ENCODE data around the gene NME2. TPM values are rescaled to one million over a fixed set of nuclear protein-coding genes. Genes with fewer than 3 reads are reported as not detected.

The NME2 gene
- total RNA-seq, 1 experiment from 2014 or later, result 734 TPM

- ChIA-PET CTCF (no interaction called here), POLR2A (no interaction called here)
- no peaks in the 10 kb centered on the region for H3K36me3 ChIP-seq (ENCODE audit: control insufficient read depth, insufficient read depth, low read length)
- no peaks in the 10 kb centered on the region for H3K4me1 Mint-ChIP-seq (ENCODE audit: low read depth, unreplicated experiment)
- no TSS peak for BruUV-seq (replicated peaks)
- H3K27ac Mint-ChIP-seq (ENCODE audit: unreplicated experiment), result no peak overlapping the region
- H3K27me3 ChIP-seq (replicated peaks; ENCODE audit: control insufficient read depth, insufficient read depth, low read length), result no peaks in the 10 kb centered on the region
- H3K36me3 Mint-ChIP-seq (ENCODE audit: insufficient read depth, unreplicated experiment), result peaks cover 37% of the 10 kb centered on the region
- H3K4me1 ChIP-seq, result no peaks in the 10 kb centered on the region
- H3K27me3 Mint-ChIP-seq (ENCODE audit: insufficient read depth, unreplicated experiment), result no peaks in the 10 kb centered on the region
- no peak overlapping the region for H3K4me3 ChIP-seq (ENCODE audit: low read depth, low read length)
- H3K4me3 Mint-ChIP-seq (ENCODE audit: unreplicated experiment), result no peak overlapping the region
- intact Hi-C loops (cut with micrococcal nuclease; ENCODE audit: unreplicated experiment), result no loop called here
- DNase-seq, result no peak
- no peaks in the 10 kb centered on the region for H3K9me3 Mint-ChIP-seq (ENCODE audit: unreplicated experiment)
- TF ChIP-seq CTCF (IDR thresholded peaks at IDR 0.05; ENCODE audit: insufficient read depth in 1 of 2, low read depth in 1 of 2, low read length in 1 of 2, severe bottlenecking in 1 of 2, unreplicated experiment in 1 of 2), result no peak
- no peaks in the 10 kb centered on the region for H3K9me3 ChIP-seq
These were observed 51.7 kb downstream of the NME2 start for GRCh38 chr17:51217946-51218345.

- H3K36me3 ChIP-seq (ENCODE audit: control insufficient read depth, insufficient read depth, low read length), result peaks cover 1% of the 10 kb centered on the region; the same call in 1 of the 2 replicates
- no TSS peak for BruUV-seq (replicated peaks)
These were observed 55.1 kb downstream of the NME2 start for GRCh38 chr17:51221322-51221721.

More at GRCh38 chr17:51221322-51221721, 55.1 kb downstream of the NME2 start:
- TF ChIP-seq CTCF (IDR thresholded peaks at IDR 0.05; ENCODE audit: insufficient read depth in 1 of 2, low read depth in 1 of 2, low read length in 1 of 2, severe bottlenecking in 1 of 2, unreplicated experiment in 1 of 2), result no peak
- POLR2A ChIA-PET, result no interaction called here
- H3K4me1 ChIP-seq, result no peaks in the 10 kb centered on the region
- Mint-ChIP-seq H3K27me3 (ENCODE audit: insufficient read depth, unreplicated experiment) (no peaks in the 10 kb centered on the region), H3K36me3 (ENCODE audit: insufficient read depth, unreplicated experiment) (peaks cover 37% of the 10 kb centered on the region), H3K4me1 (ENCODE audit: low read depth, unreplicated experiment) (no peaks in the 10 kb centered on the region), H3K27ac (ENCODE audit: unreplicated experiment) (no peak overlapping the region), H3K4me3 (ENCODE audit: unreplicated experiment) (no peak overlapping the region), H3K9me3 (ENCODE audit: unreplicated experiment) (no peaks in the 10 kb centered on the region)
- no peaks in the 10 kb centered on the region for H3K9me3 ChIP-seq
- no peaks in the 10 kb centered on the region for H3K27me3 ChIP-seq (replicated peaks; ENCODE audit: control insufficient read depth, insufficient read depth, low read length)
- CTCF ChIA-PET, result no interaction called here
- intact Hi-C loops (cut with micrococcal nuclease; ENCODE audit: unreplicated experiment), result no loop called here
- H3K4me3 ChIP-seq (ENCODE audit: low read depth, low read length), result no peak overlapping the region
- no peak for DNase-seq

Other genes starting within 250 kb of the NME2 start
- gene SPAG9, start 45.5 kb upstream of the NME2 start, total RNA-seq (2022), result 130 and 142 TPM in 2 replicates
- 278 and 336 TPM in 2 replicates for gene NME1, start 12.9 kb upstream of the NME2 start, total RNA-seq (2022)
- 24.3 and 26.2 TPM in 2 replicates for gene MBTD1, start 93.6 kb downstream of the NME2 start, total RNA-seq (2022)
- 55.3 and 63.4 TPM in 2 replicates for gene UTP18, start 94.1 kb downstream of the NME2 start, total RNA-seq (2022)

All from Caco-2 (cell line).